Measurements from ENCODE around the gene FBXL7. TPM values are rescaled to one million over a fixed set of nuclear protein-coding genes. Genes with fewer than 3 reads are reported as not detected.

Gene FBXL7
- total RNA-seq, 1 donor from 2014 or later = 8.0 TPM

DNA sequence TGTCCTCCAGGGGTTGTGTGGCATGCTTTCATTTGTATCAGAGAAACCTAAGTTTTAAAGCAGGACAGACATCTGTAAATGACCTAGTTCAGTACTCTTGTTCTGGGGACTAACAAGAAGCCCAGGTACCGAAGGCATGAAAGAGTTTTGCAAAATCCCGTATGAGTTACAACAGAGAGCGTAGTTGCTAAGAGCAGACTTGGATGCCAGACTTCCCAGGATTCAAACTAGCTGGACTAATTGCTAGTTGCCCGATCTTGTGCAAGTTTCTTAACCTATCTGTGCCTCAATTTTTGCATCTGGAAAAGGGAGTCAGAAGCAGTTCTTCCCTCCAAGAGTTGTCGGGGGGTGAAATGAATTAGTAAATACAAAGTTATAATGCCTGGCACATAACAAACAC lies 20.9 kb downstream of the FBXL7 start:
- Histone ChIP-seq H3K9me3 (no peaks in the 10 kb centered on the region), H3K4me1 (peaks cover 10% of the 10 kb centered on the region), H3K27ac (no peak overlapping the region), H3K36me3 (no peaks in the 10 kb centered on the region), H3K4me3 (no peak overlapping the region), H3K27me3 (ENCODE audit: low read depth) (no peaks in the 10 kb centered on the region)
- no peak for DNase-seq
- TF ChIP-seq, protein P1, sequence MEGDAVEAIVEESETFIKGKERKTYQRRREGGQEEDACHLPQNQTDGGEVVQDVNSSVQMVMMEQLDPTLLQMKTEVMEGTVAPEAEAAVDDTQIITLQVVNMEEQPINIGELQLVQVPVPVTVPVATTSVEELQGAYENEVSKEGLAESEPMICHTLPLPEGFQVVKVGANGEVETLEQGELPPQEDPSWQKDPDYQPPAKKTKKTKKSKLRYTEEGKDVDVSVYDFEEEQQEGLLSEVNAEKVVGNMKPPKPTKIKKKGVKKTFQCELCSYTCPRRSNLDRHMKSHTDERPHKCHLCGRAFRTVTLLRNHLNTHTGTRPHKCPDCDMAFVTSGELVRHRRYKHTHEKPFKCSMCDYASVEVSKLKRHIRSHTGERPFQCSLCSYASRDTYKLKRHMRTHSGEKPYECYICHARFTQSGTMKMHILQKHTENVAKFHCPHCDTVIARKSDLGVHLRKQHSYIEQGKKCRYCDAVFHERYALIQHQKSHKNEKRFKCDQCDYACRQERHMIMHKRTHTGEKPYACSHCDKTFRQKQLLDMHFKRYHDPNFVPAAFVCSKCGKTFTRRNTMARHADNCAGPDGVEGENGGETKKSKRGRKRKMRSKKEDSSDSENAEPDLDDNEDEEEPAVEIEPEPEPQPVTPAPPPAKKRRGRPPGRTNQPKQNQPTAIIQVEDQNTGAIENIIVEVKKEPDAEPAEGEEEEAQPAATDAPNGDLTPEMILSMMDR (IDR thresholded peaks at IDR 0.05) = no peak
- ATAC-seq = no peak
- intact Hi-C loops (cut with DNase I) = no loop called here

DNA sequence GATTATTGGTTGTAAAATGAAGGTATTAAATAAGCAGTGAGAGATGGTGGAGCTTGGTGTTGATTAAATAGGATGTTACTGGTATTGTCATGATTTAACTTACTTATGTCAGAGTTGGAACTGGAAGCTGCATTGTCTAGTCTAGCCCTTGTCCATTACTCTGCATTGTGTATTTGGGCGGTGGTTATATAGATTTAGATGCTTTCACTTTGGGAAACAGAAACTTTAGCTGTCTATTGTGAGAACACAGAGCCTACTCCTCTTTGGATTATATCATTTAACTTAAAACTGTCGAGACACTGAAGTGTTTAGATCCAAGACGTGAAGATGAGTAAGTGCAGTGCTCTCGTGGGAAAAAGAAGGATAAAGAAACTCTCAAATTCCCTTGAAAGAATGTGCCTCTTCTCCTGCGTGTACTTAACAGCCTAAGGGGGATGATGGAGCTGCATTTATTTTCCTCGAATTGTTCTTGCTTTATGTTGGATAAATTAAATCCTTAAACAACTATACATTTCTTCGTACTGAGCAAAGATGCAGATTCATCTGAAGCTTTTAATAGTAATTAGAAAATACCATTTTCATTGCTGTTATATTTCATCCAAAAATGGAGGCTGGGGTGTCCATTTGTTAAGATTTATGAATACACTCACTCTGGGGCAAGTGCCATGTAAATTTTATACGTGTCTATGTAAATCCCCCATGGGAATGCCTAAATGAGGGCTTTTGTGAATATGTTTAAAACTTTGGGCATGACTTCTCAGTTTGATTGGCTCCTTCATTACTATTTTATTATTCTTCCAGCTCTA lies 21.6 kb downstream of the FBXL7 start:
- intact Hi-C loops (cut with DNase I) = no loop called here
- TF ChIP-seq, protein P1 (IDR thresholded peaks at IDR 0.05) = no peak
- ATAC-seq (no peak), DNase-seq (no peak)
- Histone ChIP-seq H3K4me1 (peaks cover 10% of the 10 kb centered on the region), H3K27ac (no peak overlapping the region), H3K36me3 (no peaks in the 10 kb centered on the region), H3K4me3 (no peak overlapping the region), H3K9me3 (no peaks in the 10 kb centered on the region), H3K27me3 (ENCODE audit: low read depth) (no peaks in the 10 kb centered on the region)

DNA sequence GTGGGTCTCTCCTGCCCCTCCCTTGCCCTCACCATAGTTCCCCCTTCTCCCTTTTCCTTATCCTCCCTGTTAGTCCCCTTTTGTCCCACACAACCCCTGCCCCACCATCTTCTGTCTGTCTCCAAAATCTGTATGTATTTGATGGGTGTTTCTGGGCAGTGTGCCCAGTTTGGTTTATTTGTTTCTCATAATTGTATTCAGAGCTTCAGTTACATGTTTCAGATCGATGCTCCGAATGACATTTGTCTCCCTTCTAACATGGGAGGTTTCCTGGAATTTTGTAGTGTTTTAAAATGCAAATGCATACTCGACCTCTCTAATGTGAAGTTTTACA lies 22.2 kb downstream of the FBXL7 start:
- Histone ChIP-seq H3K4me1 (peaks cover 10% of the 10 kb centered on the region), H3K27me3 (ENCODE audit: low read depth) (no peaks in the 10 kb centered on the region)

DNA sequence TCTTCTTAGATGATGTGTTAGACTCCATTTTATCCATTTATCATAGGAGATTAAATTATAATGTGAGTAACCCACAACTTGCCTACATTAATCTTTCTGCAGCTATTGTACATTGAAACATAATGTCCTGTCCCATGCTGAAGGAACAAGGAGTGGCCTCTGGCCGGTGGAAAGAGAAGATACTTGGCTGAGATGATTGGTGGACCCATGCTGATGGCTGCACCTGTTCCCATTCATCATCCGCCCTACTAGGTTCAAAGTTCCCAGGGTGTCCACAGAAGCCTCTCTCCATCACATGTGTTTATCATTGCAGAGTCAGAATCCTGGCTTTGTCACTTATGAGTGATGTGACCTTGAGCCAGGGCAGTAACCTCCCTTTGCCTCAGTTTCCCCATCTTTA lies 24.7 kb downstream of the FBXL7 start:
- DNase-seq (no peak), ATAC-seq (no peak)
- Histone ChIP-seq H3K36me3 (no peaks in the 10 kb centered on the region), H3K4me3 (no peak overlapping the region), H3K27ac (no peak overlapping the region), H3K4me1 (peaks cover 10% of the 10 kb centered on the region), H3K9me3 (no peaks in the 10 kb centered on the region), H3K27me3 (ENCODE audit: low read depth) (no peaks in the 10 kb centered on the region)
- TF ChIP-seq, protein P1 (IDR thresholded peaks at IDR 0.05) = no peak
- intact Hi-C loops (cut with DNase I) = no loop called here

More for the DNA sequence above, 22.2 kb downstream of the FBXL7 start:
- intact Hi-C loops (cut with DNase I) = no loop called here
- DNase-seq (no peak), ATAC-seq (no peak)
- Histone ChIP-seq H3K9me3 (no peaks in the 10 kb centered on the region), H3K27ac (no peak overlapping the region), H3K4me3 (no peak overlapping the region), H3K36me3 (no peaks in the 10 kb centered on the region)
- TF ChIP-seq, protein P1 (IDR thresholded peaks at IDR 0.05) = no peak

DNA sequence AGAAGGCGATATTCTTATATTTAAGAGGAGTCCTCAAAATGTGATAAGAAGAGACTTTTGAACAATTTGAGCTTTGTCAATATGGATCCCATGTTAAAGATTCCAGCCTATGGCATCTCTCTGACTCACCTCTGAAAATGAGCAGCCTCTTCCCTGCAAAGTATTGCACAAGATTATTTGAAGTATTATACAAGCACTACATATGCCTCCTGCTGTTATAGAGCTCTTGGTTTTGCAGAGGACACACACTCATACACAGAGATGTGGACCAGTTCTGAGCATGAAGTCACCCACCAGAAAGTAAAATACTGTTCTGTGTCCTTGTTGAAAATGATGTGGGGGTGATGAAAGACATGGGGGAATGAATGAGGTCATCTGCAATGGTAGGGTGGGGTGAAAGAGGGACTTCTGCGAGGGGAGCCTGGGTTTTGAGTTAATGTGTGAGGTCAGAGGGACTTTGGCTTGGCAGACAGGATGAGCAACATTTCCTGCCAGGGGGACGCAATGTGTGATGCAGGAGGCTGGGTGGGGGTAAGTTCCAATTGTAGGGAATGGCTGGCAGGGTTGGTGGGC lies 25.8 kb downstream of the FBXL7 start:
- H3K27me3 ChIP-seq (ENCODE audit: low read depth) = no peaks in the 10 kb centered on the region
- ATAC-seq (peak; percentile 53 to 59), DNase-seq (no peak)
- no peaks in the 10 kb centered on the region for H3K9me3 ChIP-seq
- H3K4me3 ChIP-seq = no peak overlapping the region
- no peak overlapping the region for H3K27ac ChIP-seq
- peaks cover 10% of the 10 kb centered on the region for H3K4me1 ChIP-seq
- H3K36me3 ChIP-seq = no peaks in the 10 kb centered on the region
- intact Hi-C loops (cut with DNase I) = no loop called here
- TF ChIP-seq, protein P1 (IDR thresholded peaks at IDR 0.05) = no peak

Measured in lower lobe of right lung (tissue), 2 donors.